Activated naive CD4-positive, alpha-beta T cell treated with Interleukin-2 at 50 U/mL for 16 hours (primary cell): ENCODE data around the gene SRSF9.
"Not testable (repeated sequence)": the region's sequence is repeated elsewhere in the genome, so short reads cannot be mapped to it uniquely, and the experiment has no call there.

Experiments used
- DNase-seq: peaks from one replicate; pipeline ENCODE4 v3.0.0-alpha.2; 2020

The SRSF9 gene

DNA sequence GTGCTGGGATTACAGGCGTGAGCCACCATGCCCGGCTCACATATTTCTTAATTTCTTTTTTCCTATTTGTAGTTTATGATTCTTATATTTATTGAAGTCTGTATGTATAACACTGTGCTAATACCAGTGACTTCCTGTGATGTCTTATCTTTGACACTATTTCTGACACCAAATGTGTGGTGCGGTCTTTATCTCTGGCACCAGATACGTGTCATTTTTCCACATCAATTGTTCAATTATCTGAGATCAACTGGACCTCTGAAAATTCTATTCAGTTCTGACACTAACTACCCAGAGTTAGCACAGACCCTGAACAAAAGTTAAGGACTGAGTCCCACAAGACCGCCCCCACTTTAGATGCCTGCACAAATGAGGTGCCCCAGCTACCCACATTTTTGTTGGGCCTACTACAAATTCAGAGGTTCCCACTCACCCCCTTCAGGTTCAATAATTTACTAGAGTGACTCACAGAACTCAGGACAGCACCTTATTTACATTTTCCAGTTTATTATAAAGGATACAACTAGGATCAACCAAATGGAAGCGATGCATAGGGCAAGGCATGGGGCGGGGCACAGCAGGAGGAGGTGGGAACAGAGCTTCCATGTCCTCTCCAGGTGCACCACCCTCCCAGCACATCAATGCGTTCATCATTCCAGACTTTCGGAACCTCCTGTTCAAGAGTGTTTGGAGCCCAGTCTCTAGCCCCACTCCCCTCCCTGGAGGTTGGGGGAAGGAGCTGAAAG lies 11.6 kb upstream of the SRSF9 start:
- no peak for DNase-seq

DNA sequence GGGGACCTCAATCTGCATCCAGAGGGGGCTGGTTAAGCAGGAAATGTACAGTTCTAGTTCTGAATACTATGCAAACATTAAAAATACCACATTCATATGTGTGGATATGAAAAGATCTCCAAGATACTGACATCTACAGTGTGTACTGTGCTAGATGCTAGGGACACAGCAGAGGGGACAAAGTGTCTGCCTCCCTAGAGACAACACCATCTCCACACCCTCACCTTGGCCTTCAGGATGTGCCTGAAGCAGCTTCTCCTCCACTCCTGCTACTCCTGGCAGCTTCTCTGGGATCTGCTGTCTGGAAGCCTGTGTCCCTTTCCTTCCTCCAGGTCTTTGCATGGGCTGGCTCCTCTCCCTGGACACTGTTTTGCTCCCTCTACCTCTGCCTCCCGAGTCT lies 10.7 kb upstream of the SRSF9 start:
- no peak for DNase-seq

DNA sequence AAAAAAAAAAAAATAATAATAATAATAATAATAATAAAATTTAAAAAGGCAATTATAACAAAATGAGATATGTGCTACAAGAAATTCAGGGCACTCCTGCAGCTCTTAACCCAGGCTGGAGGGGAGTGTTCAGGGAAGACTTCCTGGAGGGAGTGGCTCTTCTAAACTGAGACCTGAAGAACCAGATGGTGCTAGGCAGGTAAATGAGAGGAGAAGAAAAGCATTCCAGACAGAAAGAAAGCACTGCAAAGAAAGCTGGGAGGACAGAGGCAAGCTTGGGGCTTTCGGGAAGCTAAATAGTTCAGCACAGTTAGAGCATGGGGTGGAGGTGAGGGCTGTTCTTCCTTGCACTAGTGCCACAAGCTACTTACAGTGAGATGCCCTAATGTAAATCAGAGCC lies 9.9 kb upstream of the SRSF9 start:
- DNase-seq, result no peak

DNA sequence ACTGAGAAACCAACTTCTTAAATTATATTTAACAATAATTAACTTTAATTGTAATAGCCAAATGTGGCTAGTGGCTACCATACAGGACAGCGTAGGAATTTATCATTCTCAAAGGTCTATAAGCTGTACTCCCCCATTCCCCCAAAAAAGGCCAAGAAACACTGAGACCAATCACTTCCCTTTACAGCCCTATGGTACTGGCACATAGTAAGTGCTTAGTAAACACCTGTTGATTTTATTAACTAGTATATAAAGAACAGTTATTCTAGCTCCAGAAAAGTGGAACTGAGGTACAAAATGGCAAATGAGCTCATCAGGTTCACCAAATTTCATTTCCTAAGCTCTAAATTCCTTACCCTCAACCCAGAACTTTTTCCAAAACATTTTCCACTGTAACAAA lies 6.1 kb upstream of the SRSF9 start:
- no peak for DNase-seq

DNA sequence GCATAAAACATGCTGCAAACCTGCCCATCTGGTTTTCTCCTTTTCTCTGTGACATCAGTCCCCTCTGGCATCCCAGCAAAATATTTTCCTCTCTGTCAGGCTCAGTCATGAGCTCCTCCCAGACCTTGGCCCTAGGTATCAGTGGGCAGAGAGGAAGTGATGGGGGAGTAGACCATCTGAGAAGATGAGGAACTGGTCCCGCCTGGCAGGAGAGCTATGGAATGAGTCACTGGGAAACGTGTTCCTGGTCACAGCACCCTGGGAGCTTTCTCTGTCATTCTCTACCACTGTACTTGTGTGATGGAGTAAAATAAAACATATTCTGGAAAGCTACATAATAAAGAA lies 5.0 kb upstream of the SRSF9 start:
- DNase-seq, result no peak

DNA sequence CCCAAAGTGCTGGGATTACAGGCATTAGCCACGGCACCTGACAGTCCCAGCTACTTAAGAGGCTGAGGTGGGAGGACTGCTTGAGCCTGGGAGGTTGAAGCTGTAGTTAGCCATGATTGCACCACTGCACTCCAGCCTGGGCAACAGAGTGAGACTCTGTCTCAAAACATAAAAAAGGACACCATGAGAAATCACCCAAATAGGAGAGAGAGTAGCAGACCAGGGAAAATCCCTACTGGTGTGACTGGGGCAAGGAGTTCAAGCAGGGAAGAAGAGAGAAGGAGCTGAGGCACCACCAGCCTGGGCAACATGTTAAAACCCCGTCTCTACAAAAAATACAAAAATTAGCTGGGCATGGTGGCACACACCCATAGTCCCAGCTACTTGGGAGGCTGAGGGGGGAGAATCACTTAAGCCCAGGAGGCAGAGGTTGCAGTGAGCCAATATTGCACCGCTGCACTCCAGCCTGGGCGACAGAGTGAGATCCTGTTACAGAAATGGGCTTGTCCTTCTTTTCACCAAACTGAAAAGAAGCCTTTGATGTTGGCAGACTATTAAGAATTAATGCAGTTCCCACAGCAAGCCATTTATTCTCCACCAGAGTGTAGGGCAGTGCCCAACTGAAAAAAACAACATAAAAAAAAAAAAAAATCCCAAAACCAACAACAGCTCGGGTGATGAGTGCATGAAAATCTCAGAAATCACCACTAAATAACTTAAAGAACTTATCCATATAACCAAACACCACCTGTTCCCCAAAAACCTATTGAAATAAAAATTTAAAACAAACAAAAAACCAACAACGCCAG lies 4.5 kb upstream of the SRSF9 start:
- no peak for DNase-seq

DNA sequence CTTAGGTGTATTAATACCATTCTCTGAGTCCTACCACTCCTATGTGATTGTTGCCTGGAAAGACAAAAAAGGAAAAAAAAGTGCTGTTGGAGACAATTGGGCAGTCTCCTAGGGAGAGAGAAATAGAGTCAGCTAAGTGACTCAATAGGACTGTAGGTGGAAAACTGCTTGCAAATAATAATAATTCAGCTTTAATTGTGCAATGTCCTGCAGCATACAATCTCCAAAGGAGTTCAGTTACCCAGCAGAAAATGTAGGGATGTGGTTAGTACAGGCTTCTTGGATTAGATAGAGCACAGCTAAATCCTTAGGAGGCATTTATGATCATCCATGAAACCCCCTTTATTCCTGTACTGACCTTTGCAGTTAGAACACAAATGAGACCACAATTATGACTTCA lies 3.0 kb upstream of the SRSF9 start:
- DNase-seq, result no peak

DNA sequence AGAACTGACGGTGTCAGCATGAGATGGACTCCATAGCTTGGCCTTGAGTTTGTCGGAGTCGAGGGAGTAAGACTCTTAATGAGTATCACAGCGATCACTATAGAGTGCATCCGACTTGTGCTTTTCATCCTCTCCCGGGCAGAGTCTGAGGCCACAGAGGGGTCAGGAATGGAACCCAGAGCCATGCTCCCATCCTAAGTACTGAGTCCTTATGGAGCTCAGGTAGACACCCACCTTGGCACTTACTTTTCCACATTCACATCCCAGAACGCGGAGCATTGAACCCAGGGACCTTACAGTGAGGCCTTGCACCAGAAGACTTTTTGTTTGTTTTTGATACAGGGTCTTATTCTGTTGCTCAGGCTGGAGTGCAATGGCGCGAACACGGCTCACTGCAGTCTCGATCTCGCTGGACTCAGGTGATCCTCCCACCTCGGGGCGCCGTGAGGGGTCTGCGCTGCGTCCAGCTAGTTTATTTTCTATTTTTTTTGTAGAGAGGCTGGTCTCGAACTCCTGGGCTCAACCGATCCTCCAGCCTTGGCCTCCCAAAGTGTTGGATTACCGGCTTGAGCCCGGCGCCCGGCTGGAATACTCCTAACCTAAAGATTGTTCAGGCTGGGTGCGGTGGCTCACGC lies 719 bp upstream of the SRSF9 start:
- no peak for DNase-seq

DNA sequence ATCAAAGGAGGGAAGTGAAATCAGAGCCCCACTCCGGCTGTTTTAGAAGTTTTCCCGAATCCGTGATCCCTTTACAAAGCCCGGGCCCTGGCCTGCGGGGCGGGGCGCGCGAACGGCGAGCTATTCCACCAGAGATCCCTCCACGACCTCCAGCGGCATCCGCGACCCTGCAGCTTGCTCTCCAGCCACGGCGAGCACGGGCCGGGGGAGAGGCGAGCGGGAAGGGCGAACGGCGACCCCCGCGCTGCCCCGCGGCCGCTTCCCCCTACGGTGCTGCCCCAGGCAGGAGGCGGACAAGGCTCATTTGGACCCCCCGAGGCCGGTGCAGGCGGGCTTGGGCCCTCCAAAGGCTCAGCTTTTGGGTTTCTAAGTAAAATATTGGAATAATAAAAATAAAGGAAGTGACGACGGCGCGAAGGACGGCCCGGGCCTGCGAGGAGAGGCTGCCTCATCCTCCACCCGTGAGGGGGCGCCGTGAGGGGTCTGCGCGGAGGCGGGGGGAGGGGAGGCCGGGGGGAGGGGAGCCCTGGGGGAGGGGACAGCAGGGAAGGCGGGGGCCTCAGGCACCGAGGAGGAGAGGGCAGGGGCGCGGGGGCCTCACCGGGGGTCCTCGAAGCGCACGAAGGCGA lies 613 bp downstream of the SRSF9 start:
- peak; percentile 55 for DNase-seq

DNA sequence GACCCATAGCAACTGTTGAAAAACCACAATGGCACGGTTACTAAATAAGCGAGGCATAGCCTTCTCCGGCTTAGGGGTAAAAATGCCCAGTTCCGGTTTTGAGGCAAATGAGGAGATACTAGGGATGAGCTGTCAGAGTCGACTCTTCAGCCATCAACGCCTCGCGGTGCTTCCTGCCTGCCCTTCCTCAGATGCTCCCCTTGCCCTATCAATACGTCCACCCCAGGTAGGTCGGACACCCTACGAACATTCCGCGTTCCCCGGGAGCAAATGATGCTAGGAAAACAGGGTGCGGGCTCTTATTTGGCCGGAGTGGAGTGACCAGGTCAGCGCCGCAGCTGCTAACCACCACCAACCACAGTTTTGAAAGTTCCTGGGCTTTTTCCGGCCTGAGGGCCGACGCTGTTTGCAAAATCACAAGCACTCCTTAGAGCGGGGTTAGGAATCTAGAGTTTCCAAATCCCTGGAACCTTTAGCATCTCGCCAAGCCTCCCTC lies 1.2 kb downstream of the SRSF9 start:
- DNase-seq, result peak; percentile 15

DNA sequence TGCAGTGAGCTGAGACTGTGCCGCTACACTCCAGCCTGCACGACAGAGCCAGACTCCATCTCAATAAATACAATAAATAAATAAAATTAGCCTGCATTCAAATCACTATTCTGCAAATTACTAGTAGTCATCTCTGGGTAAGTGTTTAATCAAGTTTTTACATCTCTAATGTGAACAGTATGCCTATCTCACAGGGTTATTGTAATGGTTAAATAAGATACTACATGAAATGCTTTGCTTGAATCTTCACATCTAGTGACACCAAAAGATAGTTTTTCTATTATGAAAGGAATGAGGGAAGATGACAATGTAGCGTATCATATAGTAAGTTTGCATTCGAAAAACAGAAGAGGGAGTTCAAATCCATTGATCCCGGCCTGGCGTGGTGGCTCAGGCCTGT lies 2.1 kb downstream of the SRSF9 start:
- DNase-seq, result no peak

DNA sequence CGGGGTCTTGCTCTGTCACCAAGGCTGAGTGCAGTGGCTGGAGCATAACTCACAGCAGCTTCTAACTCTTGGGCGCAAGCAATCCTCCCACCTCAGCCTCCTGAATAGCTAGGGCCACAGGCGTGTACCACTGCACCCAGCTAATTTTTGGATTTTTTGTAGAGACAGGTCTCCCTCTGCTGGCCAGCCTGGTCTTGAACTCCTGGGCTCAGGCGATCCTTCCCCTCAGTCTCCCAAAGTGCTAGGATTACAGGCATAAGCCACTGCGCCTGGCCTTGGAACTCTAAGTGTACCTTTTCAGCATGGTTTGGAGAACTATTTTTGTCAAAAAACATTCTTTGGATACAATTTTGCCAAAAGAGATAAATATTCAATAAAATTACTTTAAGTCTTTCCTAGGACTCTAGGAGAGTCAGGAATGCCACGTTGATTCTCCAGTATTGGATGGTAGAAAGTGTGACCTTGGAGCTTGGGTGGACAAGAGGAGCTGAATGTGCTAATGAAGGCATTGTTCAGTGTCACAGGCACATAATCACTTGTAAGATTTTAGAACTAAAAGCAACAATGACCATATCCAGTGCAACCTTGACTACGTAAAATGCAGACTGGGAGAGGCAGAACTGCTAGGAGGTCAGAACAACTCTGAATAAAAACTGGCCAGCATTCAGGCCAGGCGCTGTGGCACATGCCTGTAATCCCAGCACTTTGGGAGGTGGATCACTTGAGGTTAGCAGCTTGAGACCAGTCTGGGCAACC lies 2.8 kb downstream of the SRSF9 start:
- DNase-seq, result peak; percentile 54

DNA sequence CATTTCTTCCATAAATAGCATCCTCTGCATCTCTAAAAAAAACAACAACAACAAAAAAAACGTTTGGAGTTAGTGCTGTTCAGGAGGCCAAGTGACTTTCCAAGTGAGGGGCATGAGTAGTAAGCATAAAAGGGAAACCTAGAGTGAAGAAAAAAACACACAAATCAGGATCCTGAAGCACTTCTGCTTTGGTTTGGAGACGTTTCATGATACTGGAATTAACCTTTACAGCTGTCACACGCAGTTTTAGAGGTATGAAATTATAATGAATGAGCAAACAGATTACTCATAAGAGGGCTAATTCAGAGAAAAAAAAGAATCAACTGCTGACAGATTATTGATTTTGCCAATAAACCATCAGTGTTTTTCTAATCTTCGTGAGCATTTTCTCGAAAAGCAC lies 3.8 kb downstream of the SRSF9 start:
- no peak for DNase-seq

DNA sequence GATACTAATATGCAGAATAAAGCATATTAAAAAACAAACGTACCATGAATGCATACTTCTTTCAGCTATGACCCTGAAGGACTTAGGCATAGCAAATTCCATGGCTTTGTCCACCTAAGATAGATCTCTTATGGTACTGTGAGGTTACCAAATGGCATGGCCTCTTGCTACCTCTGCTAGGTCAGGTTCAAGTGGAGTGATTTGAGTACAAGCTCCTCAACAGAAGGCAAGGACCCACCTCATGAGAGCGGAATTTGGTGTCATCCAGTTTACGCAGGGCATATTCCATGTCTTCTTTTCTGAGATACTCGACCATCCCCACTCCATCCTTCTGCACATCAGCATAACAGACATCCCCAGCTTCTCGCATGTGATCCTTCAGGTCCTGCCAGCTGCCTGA lies 5.8 kb downstream of the SRSF9 start:
- no peak for DNase-seq

DNA sequence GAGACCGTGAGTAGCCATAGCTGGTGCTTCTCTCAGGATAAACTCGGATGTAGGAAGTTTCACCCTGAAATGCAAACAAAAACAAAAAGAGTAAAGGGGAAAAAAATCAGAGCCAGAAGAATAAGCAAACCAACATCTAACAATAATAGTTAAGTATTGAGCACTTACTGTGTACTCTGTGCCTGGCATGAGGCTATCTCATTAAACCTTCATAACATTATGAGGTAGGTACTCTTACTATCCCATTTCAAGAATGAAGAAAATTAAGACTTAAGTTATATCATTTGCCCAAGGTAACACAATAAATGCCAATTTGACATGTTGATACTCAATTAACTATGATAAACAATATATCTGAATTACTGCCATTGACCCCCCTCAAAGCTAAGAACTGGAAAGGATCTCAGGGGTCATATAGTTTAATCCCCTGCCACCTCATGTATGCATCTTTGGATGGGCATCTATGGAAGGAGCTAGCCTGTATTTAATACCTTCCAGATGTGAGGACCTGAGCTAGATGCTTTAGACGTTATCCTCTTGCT lies 7.4 kb downstream of the SRSF9 start:
- DNase-seq, result no peak

DNA sequence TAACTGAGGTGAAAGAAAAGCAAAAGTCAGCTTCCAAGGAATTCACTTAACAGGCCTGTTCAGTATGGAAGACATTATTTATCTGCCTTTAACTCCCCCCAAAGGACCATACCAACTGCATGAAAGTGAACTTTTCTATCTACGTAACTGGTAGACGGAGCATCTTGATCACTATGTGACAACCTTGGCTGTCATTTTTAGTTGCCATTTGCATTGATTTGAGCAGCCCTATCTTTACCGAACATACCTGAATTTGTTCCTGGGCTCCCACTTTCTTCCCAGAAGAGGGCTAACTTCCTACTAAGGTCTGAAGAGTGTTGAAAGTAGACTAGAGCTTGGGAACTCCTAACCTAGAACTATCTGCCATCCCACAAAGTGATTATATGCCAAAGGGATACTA lies 9.4 kb downstream of the SRSF9 start:
- no peak for DNase-seq

DNA sequence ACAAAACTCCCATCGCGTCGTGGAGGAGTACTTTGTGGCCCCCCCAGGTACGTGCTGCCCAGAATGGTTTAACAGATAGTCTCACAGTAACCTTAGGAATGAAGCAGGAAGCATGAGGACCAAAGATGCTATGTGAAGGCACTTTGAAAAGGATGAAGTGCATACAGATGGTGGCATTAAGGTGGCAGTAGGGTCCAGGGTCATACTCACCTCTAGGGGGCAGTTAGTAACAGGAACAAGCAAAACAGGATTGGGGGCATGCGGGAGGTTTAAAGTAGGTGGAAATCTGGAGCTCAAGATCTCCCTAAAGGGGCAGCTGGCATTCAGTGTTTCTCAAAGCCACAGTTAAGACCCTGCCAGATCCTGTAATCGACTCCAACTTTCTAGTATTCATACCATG lies 12.4 kb downstream of the SRSF9 start:
- DNase-seq, result no peak

DNA sequence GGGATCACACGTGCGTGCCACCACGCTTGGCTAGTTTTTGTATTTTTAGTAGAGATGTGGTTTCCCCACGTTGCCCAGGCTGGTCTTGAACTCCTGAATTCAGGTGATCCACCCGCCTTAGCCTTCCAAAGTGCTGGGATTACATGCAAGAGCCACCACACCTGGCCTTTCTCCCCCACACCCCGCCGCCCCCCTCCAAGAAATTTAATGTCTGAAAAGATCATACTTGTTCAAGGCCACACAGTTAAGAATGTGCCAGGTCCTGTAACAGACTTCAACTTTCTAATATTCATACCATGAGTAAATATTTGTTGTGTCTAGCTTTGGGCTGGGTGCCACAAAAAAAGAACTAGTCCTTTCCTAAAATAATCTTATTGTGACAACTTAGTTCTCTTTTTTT lies 14.2 kb downstream of the SRSF9 start:
- DNase-seq, result no peak

DNA sequence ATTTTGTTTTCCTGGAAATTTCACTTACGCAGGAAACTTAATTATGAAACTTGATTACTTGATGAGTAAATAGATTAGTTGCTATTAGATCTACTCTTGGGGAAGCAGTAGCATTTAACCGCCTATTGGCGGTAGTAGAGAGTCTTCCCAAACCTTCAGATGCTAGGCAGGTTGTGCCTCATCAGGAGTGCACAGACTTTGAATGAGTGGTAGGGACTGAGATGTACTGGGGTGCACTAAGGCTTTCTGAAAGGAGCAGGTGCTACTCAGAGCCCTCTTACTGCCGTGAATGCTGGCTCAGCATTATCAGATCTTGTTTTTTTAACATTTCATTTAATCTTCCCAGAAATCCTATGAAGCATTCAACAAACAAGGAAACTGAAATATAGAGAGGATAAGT lies 15.6 kb downstream of the SRSF9 start:
- no peak for DNase-seq

DNA sequence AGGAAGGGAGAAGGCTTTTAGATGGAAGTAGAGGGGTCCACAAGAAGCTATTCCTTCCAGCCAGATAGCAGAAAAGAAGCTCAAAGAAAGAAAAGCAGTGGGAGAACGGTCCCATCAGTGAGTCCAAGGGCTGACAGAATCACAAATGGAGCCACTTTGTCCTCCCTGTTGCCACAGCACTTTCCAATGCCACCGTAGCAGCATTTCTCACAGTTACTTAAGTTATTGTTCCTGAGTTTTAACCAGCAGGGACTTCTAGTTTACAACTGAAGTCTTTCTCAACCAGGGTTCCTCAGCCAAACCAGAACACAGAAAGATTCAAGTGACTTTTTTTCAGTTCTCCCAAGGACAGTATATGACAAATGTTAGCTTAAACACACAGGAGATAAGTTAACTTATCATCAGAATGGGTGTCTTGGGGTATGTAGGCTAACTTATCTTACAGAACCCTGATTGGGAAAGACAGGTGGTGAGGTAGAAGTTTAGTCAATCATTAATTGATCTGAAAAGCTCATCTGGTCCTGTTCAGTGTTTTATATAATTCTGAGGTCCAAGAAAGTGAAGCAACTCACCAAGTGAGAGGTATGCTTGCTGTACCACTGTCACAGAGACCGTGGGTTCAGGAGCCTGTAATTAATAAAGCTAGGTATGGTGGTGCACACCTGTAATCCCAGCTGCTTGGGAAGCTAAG lies 16.3 kb downstream of the SRSF9 start:
- no peak for DNase-seq

DNA sequence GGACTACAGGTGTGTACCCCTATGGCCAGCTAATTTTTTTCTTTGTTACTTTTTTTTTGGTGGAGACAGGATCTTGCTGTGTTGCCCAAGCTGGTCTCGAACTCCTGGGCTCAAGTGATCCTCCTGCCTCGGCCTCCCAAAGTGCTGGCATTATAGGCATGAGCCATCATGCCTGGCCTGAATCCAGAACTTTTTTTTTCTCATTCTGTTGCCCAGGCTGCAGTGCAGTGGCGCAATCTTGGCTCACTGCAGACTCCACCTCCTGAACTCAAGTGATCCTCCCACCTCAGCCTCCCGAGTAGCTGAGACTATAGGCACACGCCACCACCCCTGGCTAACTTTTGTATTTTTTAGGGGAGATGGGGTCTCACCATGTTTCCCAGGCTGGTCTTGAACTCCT lies 17.0 kb downstream of the SRSF9 start:
- not testable (repeated sequence) for DNase-seq

DNA sequence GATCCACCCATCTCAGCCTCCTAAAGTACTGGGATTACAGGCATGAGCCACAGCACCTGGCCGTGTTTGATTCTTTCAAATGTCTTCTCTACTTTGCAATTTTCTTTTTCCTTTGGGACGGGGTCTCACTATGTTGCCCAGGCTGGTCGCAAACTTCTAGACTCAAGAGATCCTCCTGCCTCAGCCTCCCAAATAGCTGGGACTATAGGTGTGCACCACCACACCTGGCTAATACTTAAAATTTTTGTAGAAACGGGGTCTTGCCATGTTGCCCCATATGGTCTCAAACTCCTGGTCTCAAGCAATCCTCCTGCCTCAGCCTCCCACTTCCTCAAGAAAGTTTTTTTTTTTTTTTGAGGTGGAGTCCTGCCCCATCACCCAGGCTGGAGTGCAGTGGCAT lies 21.6 kb downstream of the SRSF9 start:
- DNase-seq, result no peak
